Effector memory CD4-positive, alpha-beta T cell (primary cell): ENCODE measurements around the gene MGLL.

Experiments used
- DNase-seq, 3 donors: peaks; one replicate each; pipeline ENCODE4 v3.0.0-alpha.2; 2020
- H3K27ac ChIP-seq: 2 replicates; pipeline ENCODE4 v1.7.0; 2013; ENCODE audit warnings: mild to moderate bottlenecking, low read length, moderate library complexity; ENCODE audit not compliant: insufficient read depth, poor library complexity, severe bottlenecking
- H3K27me3 ChIP-seq: replicated peaks from 2 replicates; pipeline ENCODE4 v1.7.0; 2013; ENCODE audit warnings: mild to moderate bottlenecking, low read length; ENCODE audit not compliant: insufficient read depth, control insufficient read depth, poor library complexity, severe bottlenecking
- H3K36me3 ChIP-seq: 2 replicates; pipeline ENCODE4 v1.7.0; 2013; ENCODE audit warnings: mild to moderate bottlenecking, low read length, moderate library complexity; ENCODE audit not compliant: control insufficient read depth, insufficient read depth
- H3K4me1 ChIP-seq: 2 replicates; pipeline ENCODE4 v1.7.0; 2013; ENCODE audit warnings: low read length, mild to moderate bottlenecking; ENCODE audit not compliant: control insufficient read depth, insufficient read depth, poor library complexity, severe bottlenecking
- H3K4me3 ChIP-seq: 2 replicates; pipeline ENCODE4 v1.7.0; 2013; ENCODE audit warnings: low read length, low read depth, mild to moderate bottlenecking; ENCODE audit not compliant: insufficient read depth, poor library complexity, severe bottlenecking
- H3K9me3 ChIP-seq: 2 replicates; pipeline ENCODE4 v1.7.0; 2013; ENCODE audit warnings: mild to moderate bottlenecking, low read length, moderate library complexity; ENCODE audit not compliant: control insufficient read depth

The MGLL gene

GRCh38 chr3:127839099-127839498 lies 16.8 kb upstream of the MGLL start:
- Histone ChIP-seq H3K9me3 (no peaks in the 10 kb centered on the region), H3K27ac (no peak overlapping the region), H3K4me3 (no peak overlapping the region), H3K27me3 (no peaks in the 10 kb centered on the region), H3K36me3 (no peaks in the 10 kb centered on the region), H3K4me1 (no peaks in the 10 kb centered on the region)
- DNase-seq: no peak

GRCh38 chr3:127835993-127836882 lies 13.9 kb upstream of the MGLL start:
- Histone ChIP-seq H3K27me3 (no peaks in the 10 kb centered on the region), H3K9me3 (no peaks in the 10 kb centered on the region), H3K36me3 (no peaks in the 10 kb centered on the region), H3K4me1 (no peaks in the 10 kb centered on the region), H3K27ac (no peak overlapping the region), H3K4me3 (no peak overlapping the region)
- DNase-seq: no peak

GRCh38 chr3:127834771-127835170 lies 12.5 kb upstream of the MGLL start:
- no peak for DNase-seq

GRCh38 chr3:127833281-127834032 lies 11.1 kb upstream of the MGLL start:
- Histone ChIP-seq H3K9me3 (no peaks in the 10 kb centered on the region), H3K36me3 (no peaks in the 10 kb centered on the region), H3K4me3 (no peak overlapping the region), H3K27me3 (no peaks in the 10 kb centered on the region), H3K27ac (no peak overlapping the region), H3K4me1 (no peaks in the 10 kb centered on the region)
- no peak for DNase-seq

More at GRCh38 chr3:127834771-127835170, 12.5 kb upstream of the MGLL start:
- no peaks in the 10 kb centered on the region for H3K27me3 ChIP-seq
- H3K27ac ChIP-seq: no peak overlapping the region
- H3K4me1 ChIP-seq: no peaks in the 10 kb centered on the region
- H3K4me3 ChIP-seq: no peak overlapping the region
- H3K9me3 ChIP-seq: no peaks in the 10 kb centered on the region
- H3K36me3 ChIP-seq: no peaks in the 10 kb centered on the region

GRCh38 chr3:127831723-127832172 lies 9.4 kb upstream of the MGLL start:
- no peak for DNase-seq
- H3K27ac ChIP-seq: no peak overlapping the region
- H3K36me3 ChIP-seq: no peaks in the 10 kb centered on the region

GRCh38 chr3:127829537-127829936 lies 7.2 kb upstream of the MGLL start:
- no peak for DNase-seq
- no peaks in the 10 kb centered on the region for H3K27me3 ChIP-seq
- no peaks in the 10 kb centered on the region for H3K4me1 ChIP-seq
- H3K4me3 ChIP-seq: no peak overlapping the region
- H3K36me3 ChIP-seq: no peaks in the 10 kb centered on the region
- H3K27ac ChIP-seq: no peak overlapping the region
- H3K9me3 ChIP-seq: no peaks in the 10 kb centered on the region

More at GRCh38 chr3:127831723-127832172, 9.4 kb upstream of the MGLL start:
- Histone ChIP-seq H3K9me3 (no peaks in the 10 kb centered on the region), H3K4me1 (no peaks in the 10 kb centered on the region), H3K27me3 (no peaks in the 10 kb centered on the region), H3K4me3 (no peak overlapping the region)

GRCh38 chr3:127827808-127828207 lies 5.5 kb upstream of the MGLL start:
- peaks cover under 1% of the 10 kb centered on the region for H3K27me3 ChIP-seq
- H3K27ac ChIP-seq: no peak overlapping the region
- H3K9me3 ChIP-seq: no peaks in the 10 kb centered on the region
- no peaks in the 10 kb centered on the region for H3K36me3 ChIP-seq
- peaks cover under 1% of the 10 kb centered on the region for H3K4me1 ChIP-seq
- no peak for DNase-seq
- H3K4me3 ChIP-seq: no peak overlapping the region

- peaks cover 3% of the 10 kb centered on the region for H3K4me1 ChIP-seq
- no peak overlapping the region for H3K27ac ChIP-seq
- no peaks in the 10 kb centered on the region for H3K36me3 ChIP-seq
- no peak for DNase-seq
- H3K4me3 ChIP-seq: no peak overlapping the region
- no peaks in the 10 kb centered on the region for H3K9me3 ChIP-seq
- peaks cover 15% of the 10 kb centered on the region for H3K27me3 ChIP-seq
These were observed 3.4 kb upstream of the MGLL start for GRCh38 chr3:127825756-127826155.

GRCh38 chr3:127824151-127824825 lies 2.0 kb upstream of the MGLL start:
- Histone ChIP-seq H3K4me1 (peaks cover 3% of the 10 kb centered on the region), H3K4me3 (no peak overlapping the region), H3K9me3 (no peaks in the 10 kb centered on the region), H3K36me3 (no peaks in the 10 kb centered on the region), H3K27me3 (peaks cover 15% of the 10 kb centered on the region), H3K27ac (no peak overlapping the region)
- DNase-seq: no peak
